ENCODE results near the gene TRAK1. TPM values are rescaled to one million over a fixed set of nuclear protein-coding genes. Genes with fewer than 3 reads are reported as not detected.

TRAK1 gene
- total and polyA plus RNA-seq, 2 experiments from 2014 or later, result 19.0 to 28.8 TPM

DNA sequence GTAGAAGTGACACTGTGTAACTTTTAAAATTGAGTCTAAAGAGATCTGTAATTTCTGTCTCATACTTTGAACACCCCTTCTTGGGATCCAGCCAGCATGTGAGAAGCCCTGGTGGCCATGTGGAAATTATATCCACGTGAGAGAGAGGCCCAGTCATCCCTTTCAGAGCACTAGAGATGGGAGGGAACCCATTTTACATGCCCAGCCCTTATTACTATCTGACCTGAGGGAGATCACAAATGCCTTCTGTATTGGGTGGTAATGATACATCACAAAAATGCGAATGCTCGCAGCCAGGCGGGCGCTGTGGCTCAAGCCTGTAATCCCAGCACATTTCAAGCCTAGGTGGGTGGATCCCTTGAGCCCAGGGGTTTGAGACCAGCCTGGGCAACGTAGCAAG, 27.3 kb upstream of the TRAK1 start:
- Histone ChIP-seq H4K20me1 (ENCODE audit: insufficient read depth, poor library complexity, severe bottlenecking) (no peaks in the 10 kb centered on the region), H3K9me3 (ENCODE audit: low read depth) (no peaks in the 10 kb centered on the region), H3K79me2 (peaks cover 50% of the 10 kb centered on the region), H3K4me2 (no peak overlapping the region), H3K27ac (no peak overlapping the region), H3K27me3 (no peaks in the 10 kb centered on the region), H3K9me2 (replicated peaks; ENCODE audit: insufficient read depth) (no peaks in the 10 kb centered on the region), H2AFZ (no peak overlapping the region), H3K36me3 (replicated peaks; ENCODE audit: insufficient read depth, low read depth) (no peaks in the 10 kb centered on the region), H3K4me3 (no peak overlapping the region), H3K4me1 (ENCODE audit: insufficient read depth) (peaks cover 17% of the 10 kb centered on the region)
- DNase-seq (ENCODE audit: low spot score), result no peak
- no peak for TF ChIP-seq EZH2 (IDR thresholded peaks at IDR 0.05; ENCODE audit: borderline replicate concordance)
- no peak for TF ChIP-seq EZH2phosphoT487 (IDR thresholded peaks at IDR 0.05; ENCODE audit: low read depth, severe bottlenecking, unreplicated experiment)
- TF ChIP-seq, protein P1, sequence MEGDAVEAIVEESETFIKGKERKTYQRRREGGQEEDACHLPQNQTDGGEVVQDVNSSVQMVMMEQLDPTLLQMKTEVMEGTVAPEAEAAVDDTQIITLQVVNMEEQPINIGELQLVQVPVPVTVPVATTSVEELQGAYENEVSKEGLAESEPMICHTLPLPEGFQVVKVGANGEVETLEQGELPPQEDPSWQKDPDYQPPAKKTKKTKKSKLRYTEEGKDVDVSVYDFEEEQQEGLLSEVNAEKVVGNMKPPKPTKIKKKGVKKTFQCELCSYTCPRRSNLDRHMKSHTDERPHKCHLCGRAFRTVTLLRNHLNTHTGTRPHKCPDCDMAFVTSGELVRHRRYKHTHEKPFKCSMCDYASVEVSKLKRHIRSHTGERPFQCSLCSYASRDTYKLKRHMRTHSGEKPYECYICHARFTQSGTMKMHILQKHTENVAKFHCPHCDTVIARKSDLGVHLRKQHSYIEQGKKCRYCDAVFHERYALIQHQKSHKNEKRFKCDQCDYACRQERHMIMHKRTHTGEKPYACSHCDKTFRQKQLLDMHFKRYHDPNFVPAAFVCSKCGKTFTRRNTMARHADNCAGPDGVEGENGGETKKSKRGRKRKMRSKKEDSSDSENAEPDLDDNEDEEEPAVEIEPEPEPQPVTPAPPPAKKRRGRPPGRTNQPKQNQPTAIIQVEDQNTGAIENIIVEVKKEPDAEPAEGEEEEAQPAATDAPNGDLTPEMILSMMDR (IDR thresholded peaks at IDR 0.05; ENCODE audit: poor library complexity), result no peak
- 77% methylated on average over 6 of the region's 6 CpGs for WGBS (ENCODE audit: low lambda C conversion rate, missing lambda C conversion rate)

DNA sequence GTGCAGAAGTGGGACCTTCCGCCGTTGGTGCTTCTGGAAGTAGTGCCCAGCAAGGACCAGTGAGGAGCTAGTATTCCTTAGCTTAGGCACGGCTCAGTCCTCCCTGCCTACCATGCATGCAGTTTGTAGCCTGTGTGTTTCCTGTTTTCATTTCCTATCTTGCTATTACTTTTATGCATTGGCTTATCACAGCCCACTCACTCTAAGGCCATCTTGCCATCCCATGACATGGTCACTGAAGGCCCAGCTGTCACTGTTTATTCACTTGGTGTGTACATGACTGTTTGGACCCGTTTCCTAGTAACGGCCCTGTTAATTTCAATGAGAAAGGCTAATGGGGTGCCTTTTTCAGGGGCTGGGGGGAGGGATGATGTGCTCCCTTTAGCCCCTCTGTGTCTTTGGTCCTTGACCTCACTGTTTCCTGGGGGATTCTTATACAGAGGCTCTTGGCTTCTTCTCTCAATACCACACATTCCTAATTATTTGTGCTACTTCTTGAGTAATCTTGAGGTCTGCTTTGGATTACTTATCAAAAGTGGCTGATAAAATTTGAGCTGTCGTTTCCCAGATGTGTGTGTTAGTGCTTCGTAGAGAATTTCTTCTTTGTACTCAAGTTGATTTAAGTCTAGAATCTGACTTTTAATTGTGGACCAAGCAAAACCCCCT, 24.5 kb upstream of the TRAK1 start:
- no peak for DNase-seq (ENCODE audit: low spot score)

DNA sequence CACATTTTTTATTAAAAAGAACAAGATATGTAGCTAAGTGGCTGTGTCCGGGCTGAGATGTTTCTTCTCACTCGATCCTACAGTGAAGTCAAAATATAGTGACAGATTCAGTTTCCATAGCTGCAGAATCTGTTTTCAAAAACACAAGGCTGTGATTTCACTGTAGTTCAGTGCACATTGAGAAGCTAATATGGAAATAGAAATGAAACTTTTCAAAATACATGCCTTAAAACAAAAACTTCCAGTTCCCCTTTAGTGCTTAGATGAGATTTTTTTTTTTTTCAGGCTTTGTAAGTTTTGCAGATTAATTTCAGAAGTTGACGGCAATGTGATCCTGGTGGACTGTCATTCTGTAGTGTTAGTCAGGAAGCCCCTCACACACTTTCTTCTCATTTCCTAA, 23.8 kb upstream of the TRAK1 start:
- Histone ChIP-seq H2AFZ (no peak overlapping the region), H3K4me2 (peak overlapping the region; percentile 19), H3K9me2 (replicated peaks; ENCODE audit: insufficient read depth) (no peaks in the 10 kb centered on the region), H3K4me1 (ENCODE audit: insufficient read depth) (peaks cover 11% of the 10 kb centered on the region), H3K27ac (peak overlapping the region; percentile 70), H3K27me3 (no peaks in the 10 kb centered on the region), H3K9me3 (ENCODE audit: low read depth) (no peaks in the 10 kb centered on the region), H3K36me3 (replicated peaks; ENCODE audit: insufficient read depth, low read depth) (no peaks in the 10 kb centered on the region), H3K79me2 (peaks cover 67% of the 10 kb centered on the region), H4K20me1 (ENCODE audit: insufficient read depth, poor library complexity, severe bottlenecking) (no peaks in the 10 kb centered on the region), H3K4me3 (no peak overlapping the region)
- peak; percentile 30 for DNase-seq (ENCODE audit: low spot score)
- 49% methylated on average over 3 of the region's 3 CpGs for WGBS (ENCODE audit: low lambda C conversion rate, missing lambda C conversion rate)
- TF ChIP-seq EZH2 (IDR thresholded peaks at IDR 0.05; ENCODE audit: borderline replicate concordance) (no peak), EZH2phosphoT487 (IDR thresholded peaks at IDR 0.05; ENCODE audit: low read depth, severe bottlenecking, unreplicated experiment) (no peak)
- TF ChIP-seq, protein P1 (IDR thresholded peaks at IDR 0.05; ENCODE audit: poor library complexity), result no peak

More for the DNA sequence above, 24.5 kb upstream of the TRAK1 start:
- peak overlapping the region; percentile 70 for H3K27ac ChIP-seq
- no peak overlapping the region for H3K4me3 ChIP-seq
- no peaks in the 10 kb centered on the region for H3K27me3 ChIP-seq
- 61% methylated on average over 7 of the region's 7 CpGs for WGBS (ENCODE audit: low lambda C conversion rate, missing lambda C conversion rate)
- no peaks in the 10 kb centered on the region for H3K9me3 ChIP-seq (ENCODE audit: low read depth)
- H3K79me2 ChIP-seq, result peaks cover 69% of the 10 kb centered on the region
- H3K9me2 ChIP-seq (replicated peaks; ENCODE audit: insufficient read depth), result no peaks in the 10 kb centered on the region
- no peaks in the 10 kb centered on the region for H4K20me1 ChIP-seq (ENCODE audit: insufficient read depth, poor library complexity, severe bottlenecking)
- no peaks in the 10 kb centered on the region for H3K36me3 ChIP-seq (replicated peaks; ENCODE audit: insufficient read depth, low read depth)
- peak overlapping the region; percentile 19 for H3K4me2 ChIP-seq
- no peak overlapping the region for H2AFZ ChIP-seq
- TF ChIP-seq, protein P1 (IDR thresholded peaks at IDR 0.05; ENCODE audit: poor library complexity), result no peak
- TF ChIP-seq EZH2phosphoT487 (IDR thresholded peaks at IDR 0.05; ENCODE audit: low read depth, severe bottlenecking, unreplicated experiment), result no peak
- TF ChIP-seq EZH2 (IDR thresholded peaks at IDR 0.05; ENCODE audit: borderline replicate concordance), result no peak
- peaks cover 13% of the 10 kb centered on the region for H3K4me1 ChIP-seq (ENCODE audit: insufficient read depth)
